Type B pancreatic cell (in vitro differentiated cells): ENCODE data around the gene EFNA5. TPM values are rescaled to one million over a fixed set of nuclear protein-coding genes. Genes with fewer than 3 reads are reported as not detected.

Experiments
- DNase-seq: peaks from one replicate; pipeline ENCODE4 v3.0.0; 2021; ENCODE audit warnings: mixed read lengths; ENCODE audit not compliant: unreplicated experiment; ENCODE audit errors: extremely low spot score
- H3K27ac Mint-ChIP-seq: 2 replicates; pipeline ENCODE4 v1.8.0; 2021; ENCODE audit warnings: mild to moderate bottlenecking, mixed read lengths
- H3K27me3 Mint-ChIP-seq: 2 replicates; pipeline ENCODE4 v1.8.0; 2021; ENCODE audit warnings: mixed read lengths
- H3K36me3 Mint-ChIP-seq: 2 replicates; pipeline ENCODE4 v1.8.0; 2021; ENCODE audit warnings: mixed read lengths
- H3K4me1 Mint-ChIP-seq: one replicate; pipeline ENCODE4 v1.8.0; 2021; ENCODE audit warnings: mixed read lengths; ENCODE audit not compliant: unreplicated experiment
- H3K4me3 Mint-ChIP-seq: 2 replicates; pipeline ENCODE4 v1.8.0; 2021; ENCODE audit warnings: mild to moderate bottlenecking, mixed read lengths
- H3K9me3 Mint-ChIP-seq: 2 replicates; pipeline ENCODE4 v1.8.0; 2021; ENCODE audit warnings: mixed read lengths
- total RNA-seq: library from RNA; stranded (reverse); gene quantifications from 2 replicates; pipeline ENCODE4 v1.2.1, GENCODE V29; 2021; ENCODE audit warnings: low replicate concordance
- TF ChIP-seq, protein P1 (sequence below): fragments of 200-600 bp; sonication (generic); conservative IDR thresholded peaks from 2 replicates; pipeline ENCODE4 v1.5.0; 2021; ENCODE audit warnings: antibody characterized with exemption, mild to moderate bottlenecking

EFNA5 gene
- total RNA-seq, 1 donor from 2014 or later: 65.0 TPM

DNA sequence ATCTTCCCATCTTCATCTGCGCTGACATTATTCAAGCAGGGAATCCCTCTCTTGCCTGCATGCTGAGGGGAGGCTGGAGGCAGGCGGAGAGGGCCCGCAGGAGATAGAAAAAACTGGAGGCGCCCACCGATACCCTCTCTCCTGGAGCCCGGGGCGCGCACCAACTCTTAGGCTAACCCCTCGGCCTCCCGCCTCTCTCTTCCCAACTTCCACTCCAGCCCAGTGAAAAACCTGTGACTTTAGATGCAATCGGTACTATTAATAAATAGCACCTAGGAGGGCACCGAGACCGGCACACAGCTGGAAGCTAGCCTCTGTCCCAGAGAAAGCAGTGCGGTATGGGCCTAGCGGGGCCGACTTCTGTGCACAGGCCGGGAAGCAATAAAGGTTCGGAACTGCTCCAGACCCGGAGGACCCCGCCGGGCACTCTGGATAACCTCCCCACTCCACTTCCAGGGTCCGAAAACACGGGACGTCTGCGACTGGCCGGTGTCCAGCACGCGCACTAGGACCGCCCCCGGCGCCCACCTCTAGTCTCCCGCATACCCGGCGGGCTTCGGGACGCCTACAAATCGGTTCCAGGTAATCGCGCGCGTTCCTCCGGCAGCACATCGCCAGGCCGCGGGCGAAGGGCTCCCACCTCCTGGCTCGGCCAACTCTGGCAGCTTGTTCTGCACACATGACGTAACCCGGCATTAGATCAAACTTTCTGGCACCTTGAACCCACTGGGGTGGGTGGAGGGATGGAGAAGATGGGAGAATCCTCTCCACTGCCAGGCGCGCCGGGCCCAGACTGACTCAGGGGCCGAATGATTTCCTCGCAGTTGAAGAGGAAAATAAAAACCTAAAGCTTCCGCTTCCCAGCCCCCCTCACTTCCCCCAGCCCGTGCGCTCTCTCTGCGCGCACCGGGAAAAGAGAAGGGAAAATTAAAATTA lies 1.4 kb downstream of the EFNA5 start:
- Mint-ChIP-seq H3K9me3 (no peaks in the 10 kb centered on the region), H3K4me1 (peaks cover 24% of the 10 kb centered on the region), H3K27me3 (peaks cover 3% of the 10 kb centered on the region)

DNA sequence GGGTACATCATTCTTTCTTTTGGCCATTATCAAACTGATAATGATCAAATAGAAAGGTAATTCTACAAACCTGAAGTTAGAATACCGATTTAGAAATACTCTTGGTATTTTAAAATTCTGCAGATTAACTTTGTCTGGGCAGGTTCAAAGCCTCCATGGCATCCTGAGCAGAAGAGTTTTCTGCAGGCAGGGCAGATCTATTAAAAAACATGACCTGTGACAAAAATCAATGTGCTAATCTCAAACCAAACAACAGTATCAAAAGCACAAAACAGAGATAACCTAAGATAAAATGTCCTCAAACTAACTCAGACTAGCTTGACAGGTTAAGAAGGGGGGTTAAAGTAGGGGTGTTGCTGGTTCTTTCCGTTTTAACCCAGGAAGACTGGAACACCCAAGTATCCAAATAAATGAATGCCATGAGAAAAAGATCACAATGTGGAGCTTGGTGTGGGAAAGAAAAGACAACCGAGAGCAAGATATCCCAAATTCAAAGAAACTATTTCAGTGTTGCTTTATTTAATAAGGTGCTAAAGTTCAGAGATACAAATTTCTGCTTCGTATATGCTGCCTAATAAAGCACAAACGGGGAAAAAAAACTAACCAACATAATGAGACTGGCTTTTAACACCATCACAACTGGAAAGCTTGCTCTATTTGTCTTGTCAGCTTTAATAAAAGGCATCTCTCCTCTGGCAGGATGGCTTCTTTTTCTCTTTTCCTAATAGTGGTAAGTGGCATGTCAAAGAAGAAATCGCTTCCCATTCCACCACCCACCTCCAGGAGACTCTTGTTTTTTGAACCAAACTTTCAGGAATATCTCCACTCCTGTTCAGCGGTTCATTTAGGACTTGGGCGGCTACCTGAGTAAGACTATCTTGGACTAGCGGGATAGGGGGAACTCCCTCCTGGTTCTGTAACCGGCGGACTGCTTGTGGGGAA lies 2.3 kb downstream of the EFNA5 start:
- Mint-ChIP-seq H3K9me3 (no peaks in the 10 kb centered on the region), H3K4me1 (peaks cover 16% of the 10 kb centered on the region), H3K27me3 (no peaks in the 10 kb centered on the region), H3K27ac (peak overlapping the region; percentile 90), H3K4me3 (peak overlapping the region; percentile 98), H3K36me3 (peaks cover 1% of the 10 kb centered on the region)
- TF ChIP-seq, protein P1, sequence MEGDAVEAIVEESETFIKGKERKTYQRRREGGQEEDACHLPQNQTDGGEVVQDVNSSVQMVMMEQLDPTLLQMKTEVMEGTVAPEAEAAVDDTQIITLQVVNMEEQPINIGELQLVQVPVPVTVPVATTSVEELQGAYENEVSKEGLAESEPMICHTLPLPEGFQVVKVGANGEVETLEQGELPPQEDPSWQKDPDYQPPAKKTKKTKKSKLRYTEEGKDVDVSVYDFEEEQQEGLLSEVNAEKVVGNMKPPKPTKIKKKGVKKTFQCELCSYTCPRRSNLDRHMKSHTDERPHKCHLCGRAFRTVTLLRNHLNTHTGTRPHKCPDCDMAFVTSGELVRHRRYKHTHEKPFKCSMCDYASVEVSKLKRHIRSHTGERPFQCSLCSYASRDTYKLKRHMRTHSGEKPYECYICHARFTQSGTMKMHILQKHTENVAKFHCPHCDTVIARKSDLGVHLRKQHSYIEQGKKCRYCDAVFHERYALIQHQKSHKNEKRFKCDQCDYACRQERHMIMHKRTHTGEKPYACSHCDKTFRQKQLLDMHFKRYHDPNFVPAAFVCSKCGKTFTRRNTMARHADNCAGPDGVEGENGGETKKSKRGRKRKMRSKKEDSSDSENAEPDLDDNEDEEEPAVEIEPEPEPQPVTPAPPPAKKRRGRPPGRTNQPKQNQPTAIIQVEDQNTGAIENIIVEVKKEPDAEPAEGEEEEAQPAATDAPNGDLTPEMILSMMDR: peak; percentile 51
- no peak for DNase-seq

More for the DNA sequence above, 1.4 kb downstream of the EFNA5 start:
- H3K4me3 Mint-ChIP-seq: peak overlapping the region; percentile 98
- TF ChIP-seq, protein P1: no peak
- H3K27ac Mint-ChIP-seq: peak overlapping the region; percentile 90
- DNase-seq: no peak
- no peaks in the 10 kb centered on the region for H3K36me3 Mint-ChIP-seq

DNA sequence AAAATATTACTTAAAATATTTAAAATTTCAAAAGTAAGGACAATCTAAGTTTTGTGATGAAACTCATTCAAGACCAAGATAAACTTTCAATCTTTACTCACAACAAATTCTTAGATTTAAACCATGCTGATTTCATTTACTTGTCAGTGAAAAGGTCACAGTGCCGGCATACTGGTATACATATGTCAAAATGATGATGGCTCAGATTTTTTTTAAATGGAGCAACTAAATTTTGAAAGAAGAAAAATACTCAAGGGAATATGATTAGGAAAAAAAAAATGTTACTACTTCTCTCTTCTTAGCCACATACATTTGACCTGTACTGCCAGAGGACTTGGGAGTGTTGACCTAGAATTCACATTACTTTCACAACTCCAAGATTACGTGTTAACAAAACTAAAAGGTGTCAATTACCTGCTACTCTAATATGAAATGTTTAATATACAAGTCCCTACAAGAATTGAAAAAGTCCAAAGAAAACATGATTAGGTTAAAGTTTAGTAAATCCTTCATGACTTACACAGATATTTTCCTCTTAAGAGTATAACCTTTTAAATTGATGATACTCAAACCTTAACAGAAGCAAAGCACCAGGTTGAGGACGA lies 4.6 kb downstream of the EFNA5 start:
- peaks cover 8% of the 10 kb centered on the region for H3K36me3 Mint-ChIP-seq
- peak overlapping the region; percentile 5 for H3K27ac Mint-ChIP-seq
- no peak for DNase-seq
- no peaks in the 10 kb centered on the region for H3K9me3 Mint-ChIP-seq
- TF ChIP-seq, protein P1: no peak
- H3K27me3 Mint-ChIP-seq: no peaks in the 10 kb centered on the region
- peak overlapping the region; percentile 68 for H3K4me3 Mint-ChIP-seq
- peaks cover 19% of the 10 kb centered on the region for H3K4me1 Mint-ChIP-seq

DNA sequence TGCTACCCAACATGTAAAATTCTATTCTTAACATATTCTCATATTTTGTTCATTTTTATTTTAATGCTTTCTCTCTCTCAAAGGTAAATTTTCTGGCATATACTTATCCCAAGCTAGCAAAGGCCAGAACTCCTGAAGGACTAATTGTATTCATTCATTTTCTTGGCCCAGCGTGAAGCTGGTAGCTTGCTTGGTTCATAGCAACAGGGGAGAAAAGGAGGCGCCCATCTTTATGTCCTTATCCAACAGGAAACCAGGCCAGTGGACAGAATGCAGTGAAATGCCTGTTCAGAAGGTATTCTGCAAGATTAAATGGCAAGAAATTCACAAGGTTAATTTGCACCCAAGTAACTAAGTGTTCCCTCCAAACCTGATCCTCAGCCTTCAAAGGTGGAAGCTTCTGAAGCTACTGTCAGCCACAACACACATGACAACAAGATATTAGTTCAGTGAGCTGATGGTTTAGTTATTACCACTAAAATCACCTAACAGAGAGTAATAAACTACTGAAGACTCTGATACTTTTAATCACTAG lies 5.6 kb downstream of the EFNA5 start:
- H3K4me3 Mint-ChIP-seq: peak overlapping the region; percentile 16
- no peak for DNase-seq
- H3K9me3 Mint-ChIP-seq: no peaks in the 10 kb centered on the region
- H3K27me3 Mint-ChIP-seq: no peaks in the 10 kb centered on the region
- TF ChIP-seq, protein P1: no peak
- peaks cover 8% of the 10 kb centered on the region for H3K36me3 Mint-ChIP-seq
- no peak overlapping the region for H3K27ac Mint-ChIP-seq
- peaks cover 19% of the 10 kb centered on the region for H3K4me1 Mint-ChIP-seq

DNA sequence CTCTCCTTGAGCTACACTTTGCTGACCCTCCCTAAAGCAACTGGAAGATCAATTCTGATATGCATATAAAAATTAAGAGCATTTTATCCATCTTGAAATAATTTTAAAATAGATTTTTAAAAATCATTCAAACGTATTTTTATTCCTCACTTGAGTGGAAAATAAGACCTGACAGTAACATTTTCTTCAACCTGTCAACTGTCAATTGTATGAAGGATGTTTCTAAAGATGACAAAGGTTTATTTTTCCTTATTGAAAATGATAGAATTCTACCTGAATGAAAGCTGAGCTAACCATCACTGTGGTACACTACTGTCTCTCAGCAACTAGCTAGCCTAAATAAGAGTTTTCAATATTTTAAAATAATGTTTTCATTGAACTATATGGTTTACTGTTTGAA lies 7.0 kb downstream of the EFNA5 start:
- H3K27me3 Mint-ChIP-seq: no peaks in the 10 kb centered on the region
- H3K36me3 Mint-ChIP-seq: peaks cover 8% of the 10 kb centered on the region
- no peak overlapping the region for H3K27ac Mint-ChIP-seq
- no peak overlapping the region for H3K4me3 Mint-ChIP-seq
- peaks cover 19% of the 10 kb centered on the region for H3K4me1 Mint-ChIP-seq
- H3K9me3 Mint-ChIP-seq: no peaks in the 10 kb centered on the region
- TF ChIP-seq, protein P1: no peak
- DNase-seq: no peak
